Germinal center (tissue), 1 donor: Measurements from ENCODE around the gene CCNJL.

Experiments
- DNase-seq: peaks from one replicate; pipeline ENCODE4 v3.0.0; 2012; ENCODE audit warnings: mixed read lengths, low spot score

The CCNJL gene

GRCh38 chr5:160330212-160330611 lies 17.8 kb upstream of the CCNJL start:
- DNase-seq, result no peak

DNA sequence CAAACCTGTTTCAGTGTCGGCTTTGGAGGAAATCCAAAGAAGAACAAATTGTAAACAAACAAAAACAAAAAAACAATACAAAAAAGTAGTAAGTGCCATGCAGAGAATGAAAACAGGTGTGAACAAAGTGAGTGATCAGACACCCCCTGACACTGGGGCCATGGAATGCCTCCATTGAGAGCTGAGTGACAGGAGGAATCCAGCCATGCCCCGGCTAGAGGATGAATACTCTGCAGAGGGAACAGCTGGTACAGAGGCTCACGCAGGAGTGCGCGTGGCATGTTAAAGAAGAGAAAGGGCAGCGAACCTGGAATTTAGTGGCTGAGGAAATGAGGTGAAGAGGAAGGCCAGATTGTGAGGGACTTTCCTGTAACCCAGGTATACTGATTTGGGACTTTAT lies 15.5 kb upstream of the CCNJL start:
- no peak for DNase-seq

DNA sequence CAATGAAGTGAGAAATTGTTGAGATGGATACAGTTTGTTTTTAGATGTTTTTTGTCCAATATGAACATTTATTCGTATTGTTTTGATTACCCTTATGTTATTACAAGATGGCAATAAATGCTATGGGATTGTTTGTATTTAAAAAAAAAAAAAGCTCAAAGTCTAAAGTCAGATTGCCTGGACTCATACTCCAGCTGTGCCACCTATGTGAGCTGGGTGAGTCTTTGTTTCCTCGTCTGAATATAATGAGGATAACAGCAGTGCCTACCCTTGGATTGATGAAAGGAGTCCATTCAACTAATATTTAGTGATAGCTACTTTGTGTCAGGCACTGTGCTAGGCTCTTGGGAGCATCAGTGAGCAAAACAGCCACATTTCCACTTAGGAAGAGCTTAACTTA lies 14.6 kb upstream of the CCNJL start:
- no peak for DNase-seq

- DNase-seq, result no peak
Observed at GRCh38 chr5:160325716-160326115, 13.4 kb upstream of the CCNJL start.

DNA sequence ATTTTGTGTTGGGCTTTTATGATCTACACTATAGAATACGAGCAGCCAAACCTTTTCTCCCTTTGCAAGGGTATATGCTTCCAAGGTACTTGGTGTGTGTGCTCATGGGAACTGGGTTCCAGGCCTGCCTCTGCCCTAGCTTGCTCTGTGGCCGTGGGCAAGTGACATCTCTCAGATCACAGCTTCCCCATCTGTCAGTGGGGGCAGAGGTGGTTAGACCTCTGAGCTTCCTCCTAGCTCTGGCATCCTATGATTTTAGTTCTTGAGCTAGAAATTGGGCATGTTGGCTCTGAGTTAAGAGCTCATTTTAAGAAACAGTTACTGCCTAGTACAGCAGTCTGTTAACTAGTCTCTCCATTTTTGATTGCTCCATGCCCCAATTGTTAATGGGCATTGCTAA lies 12.5 kb upstream of the CCNJL start:
- no peak for DNase-seq

GRCh38 chr5:160318409-160318808 lies 6.0 kb upstream of the CCNJL start:
- DNase-seq, result no peak

DNA sequence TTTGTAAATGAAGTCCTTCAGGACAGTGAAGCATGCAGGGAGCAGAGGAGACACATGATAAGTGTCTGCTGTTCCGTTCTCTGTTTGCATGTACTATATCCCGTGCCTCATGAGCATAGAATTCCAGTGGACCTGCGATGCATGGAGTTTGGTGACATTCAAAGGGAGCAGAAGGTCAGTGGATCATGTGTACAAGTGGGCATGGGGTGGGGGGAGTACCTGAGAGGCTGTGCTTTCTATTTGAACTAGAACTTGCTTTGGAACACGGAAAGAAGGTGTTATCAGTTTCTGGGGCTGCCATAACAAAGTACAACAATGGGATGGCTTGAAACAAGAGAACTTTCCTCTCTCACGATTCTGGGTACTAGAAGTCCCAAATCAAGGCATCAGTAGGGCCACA lies 5.1 kb upstream of the CCNJL start:
- DNase-seq, result no peak

DNA sequence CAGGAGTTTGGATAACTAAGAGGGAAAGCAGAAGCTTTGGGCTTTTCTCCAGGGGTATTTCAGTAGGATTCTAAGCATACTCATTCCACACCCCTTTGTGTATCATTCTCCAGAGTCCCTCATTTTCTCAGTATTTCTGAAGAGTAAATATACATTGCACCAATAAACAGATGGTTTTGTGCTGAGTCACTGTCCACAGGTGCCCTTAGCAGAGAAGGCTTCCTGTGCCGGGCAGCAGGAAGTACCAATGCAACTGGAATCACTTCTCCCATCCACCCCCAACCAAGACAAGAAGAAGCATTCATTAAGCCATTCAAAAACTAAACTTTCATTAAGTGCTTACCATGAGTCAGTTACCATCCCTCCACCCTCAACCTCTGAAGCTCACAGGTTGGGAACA lies 3.6 kb upstream of the CCNJL start:
- no peak for DNase-seq

DNA sequence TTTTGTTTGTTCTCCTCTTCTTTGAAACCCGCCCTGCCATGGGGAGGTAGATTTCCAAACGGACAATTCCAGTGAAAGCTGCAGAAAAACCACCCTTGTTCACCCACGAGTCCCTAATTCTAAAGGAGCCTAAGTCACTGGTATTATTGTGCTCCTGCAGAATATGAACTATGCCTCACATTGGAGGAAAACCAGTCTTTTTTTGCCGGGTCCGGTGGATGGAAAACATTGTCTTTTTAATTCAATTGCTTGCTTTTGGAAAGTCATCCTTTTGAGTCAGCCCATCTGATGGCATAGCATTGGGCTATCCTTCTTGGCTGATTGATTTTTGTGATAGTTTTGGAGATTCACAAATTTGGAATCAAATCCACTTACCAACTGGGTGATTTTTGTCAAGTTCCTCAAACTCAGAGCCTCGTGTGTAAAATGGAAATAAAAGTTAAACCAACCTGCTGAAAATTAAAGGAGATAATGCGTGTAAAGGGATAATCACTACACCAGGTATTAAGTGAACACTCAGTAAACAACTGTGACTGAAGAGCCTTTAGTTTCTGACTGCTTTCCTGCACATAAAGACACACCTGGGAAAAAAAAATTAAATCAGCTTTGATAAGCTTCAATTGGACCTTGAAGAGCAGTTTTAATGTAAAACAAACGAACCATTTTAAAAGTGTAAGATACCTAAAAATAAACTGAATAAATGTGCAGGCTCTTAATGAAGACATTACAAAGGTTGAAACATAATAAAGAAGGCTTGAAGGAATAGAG lies 780 bp upstream of the CCNJL start:
- no peak for DNase-seq

- no peak for DNase-seq
Observed at GRCh38 chr5:160311491-160312133, 752 bp downstream of the CCNJL start.

DNA sequence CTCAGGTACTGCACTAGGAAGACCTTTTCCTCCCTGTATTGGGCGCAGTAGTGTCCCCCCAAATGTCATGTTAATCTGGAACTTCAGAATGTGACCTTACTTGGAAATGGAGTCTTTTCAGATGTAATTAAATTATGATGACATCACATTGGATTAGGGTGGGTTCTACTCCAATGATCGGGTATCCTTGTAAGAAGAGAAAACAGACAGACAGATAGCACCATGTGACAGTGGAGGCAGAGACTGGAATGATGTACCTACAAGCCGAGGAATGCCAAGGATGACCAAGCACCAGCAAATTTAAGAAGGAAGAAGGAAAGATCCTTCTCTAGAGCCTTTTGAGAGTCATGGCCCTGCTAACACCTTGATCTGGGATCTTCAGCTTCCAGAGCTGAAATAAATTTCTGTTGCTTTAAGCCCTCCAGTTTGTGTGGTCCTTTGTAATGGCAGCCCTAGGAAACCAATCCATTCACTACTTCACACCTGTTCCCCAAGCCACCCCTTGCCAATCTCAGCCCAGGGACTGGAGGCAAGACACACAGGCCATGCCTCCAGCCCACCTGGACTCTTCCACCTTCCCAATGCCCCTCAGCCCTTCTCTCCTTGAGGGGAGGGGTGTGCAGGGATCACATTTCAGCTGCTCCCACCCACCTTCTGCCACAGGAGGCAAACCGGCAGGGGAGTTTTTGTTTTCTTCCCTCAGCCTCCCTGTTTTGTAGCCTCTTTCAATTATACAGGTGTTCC lies 1.6 kb downstream of the CCNJL start:
- DNase-seq, result no peak

- DNase-seq, result no peak
Observed at GRCh38 chr5:160310140-160310539, 2.2 kb downstream of the CCNJL start.

DNA sequence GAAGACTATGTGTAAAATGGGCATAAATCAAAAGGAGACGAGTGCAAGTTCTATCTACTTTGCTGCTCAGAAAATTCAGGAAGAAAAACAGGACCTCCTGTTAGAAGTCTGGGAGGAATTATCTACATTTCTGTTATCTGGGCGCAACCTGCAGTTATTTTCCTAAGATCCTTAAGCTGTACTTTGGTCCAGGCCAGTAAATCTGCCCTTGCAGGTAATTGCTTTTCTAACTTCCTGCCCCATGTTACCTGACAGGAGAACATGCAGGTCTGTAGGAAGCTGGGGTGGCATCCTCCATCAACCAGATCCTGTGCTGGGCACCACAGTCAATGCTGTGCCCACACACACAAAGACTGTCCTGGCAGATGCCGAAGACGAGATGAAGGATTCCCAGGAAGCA lies 5.7 kb downstream of the CCNJL start:
- DNase-seq, result no peak

GRCh38 chr5:160305319-160305718 lies 7.0 kb downstream of the CCNJL start:
- DNase-seq, result no peak

DNA sequence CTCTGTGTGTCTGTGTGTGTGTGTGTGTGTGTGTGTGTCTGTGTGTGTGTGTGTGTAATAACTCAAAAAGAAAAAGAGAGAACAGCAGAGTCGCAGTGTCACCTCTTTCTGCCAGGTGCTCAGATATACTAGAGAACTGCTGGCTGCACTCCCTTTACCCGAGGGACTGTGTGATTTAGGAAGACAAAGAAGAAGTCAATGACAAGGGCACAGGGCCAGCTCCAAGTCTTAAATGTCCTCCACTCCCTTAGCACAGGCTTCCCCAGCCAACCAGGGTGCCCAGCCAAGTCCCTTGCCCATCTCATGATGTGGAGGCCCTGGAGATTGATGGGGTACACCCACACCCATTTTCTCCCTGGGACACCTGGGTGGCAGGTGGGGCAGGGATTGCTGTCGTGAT lies 8.7 kb downstream of the CCNJL start:
- no peak for DNase-seq

GRCh38 chr5:160298189-160298588 lies 14.2 kb downstream of the CCNJL start:
- no peak for DNase-seq

DNA sequence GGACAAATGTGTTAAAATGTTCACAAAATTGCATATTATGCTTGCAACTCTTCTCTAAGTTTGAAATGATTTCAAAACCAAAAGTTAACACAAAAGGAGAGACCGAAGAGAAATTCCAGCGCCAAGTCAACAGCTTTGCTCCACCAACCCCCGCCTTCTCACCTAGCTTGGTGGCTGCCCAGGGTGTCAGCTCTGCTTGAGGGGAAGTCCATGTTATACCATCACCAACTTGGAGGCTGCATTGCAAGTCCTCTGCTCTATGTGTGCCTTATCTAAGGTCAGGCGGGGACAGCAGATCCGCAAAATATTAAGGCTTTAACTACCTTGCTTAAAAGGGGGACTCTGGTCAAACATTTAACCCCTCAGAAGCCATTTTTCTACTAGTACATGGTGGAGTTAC lies 14.6 kb downstream of the CCNJL start:
- DNase-seq, result no peak

DNA sequence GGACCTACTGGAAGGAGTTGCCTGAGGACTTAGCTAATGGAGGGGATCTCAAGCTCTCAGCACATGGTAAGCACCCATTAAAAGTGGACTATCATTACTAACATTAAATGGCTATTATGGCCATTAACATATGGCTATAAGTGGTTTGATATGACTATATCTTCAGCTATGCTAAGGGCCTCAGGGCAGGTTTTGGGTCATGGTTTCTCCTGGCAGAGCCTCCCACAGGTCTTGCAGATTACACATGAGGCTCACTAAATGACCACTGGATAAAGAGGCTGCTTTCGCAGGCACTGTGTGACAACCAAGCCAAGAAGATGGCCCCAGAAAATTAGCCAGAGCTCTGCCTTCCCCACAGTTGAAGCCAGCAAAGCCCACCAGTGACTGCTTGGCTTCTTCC lies 15.4 kb downstream of the CCNJL start:
- DNase-seq, result no peak

DNA sequence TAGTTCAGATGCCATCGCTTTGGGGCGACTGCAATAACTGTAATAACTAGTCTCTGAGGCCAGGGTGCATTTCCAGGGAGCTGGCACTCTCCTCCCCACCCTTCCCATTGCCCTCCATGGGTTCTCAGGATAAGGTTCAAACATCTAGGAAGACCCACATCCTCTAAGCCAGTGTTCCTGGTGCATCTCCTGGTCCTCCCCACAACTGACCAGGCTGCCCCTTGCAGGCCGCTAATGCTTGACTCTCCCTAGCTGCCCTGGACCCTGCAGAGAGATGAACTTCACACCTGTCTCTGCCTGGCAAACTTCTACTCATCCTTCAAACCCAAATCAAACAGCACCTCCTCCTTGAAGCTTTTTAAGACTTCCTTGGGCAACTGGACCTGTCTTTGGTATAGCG lies 15.9 kb downstream of the CCNJL start:
- no peak for DNase-seq

GRCh38 chr5:160293901-160294561 lies 18.3 kb downstream of the CCNJL start:
- no peak for DNase-seq

DNA sequence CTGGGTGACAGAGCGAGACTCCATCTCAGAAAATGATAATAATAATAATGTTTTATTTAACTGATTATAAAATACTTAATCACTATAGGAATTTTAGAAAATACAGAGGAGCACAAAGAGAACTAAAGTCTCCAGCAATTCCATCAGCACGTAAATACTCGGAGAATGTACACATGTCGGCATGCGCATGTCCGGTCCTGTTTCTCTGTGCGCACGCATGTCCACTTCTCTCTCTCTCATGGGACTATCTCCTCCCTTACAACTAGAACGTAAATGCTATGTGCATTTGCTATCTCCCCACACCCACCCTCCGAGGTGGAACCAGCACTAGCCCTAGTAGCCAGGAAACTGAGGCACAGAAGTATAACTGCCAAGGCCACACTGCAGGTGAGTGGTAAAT lies 19.0 kb downstream of the CCNJL start:
- DNase-seq, result no peak

- no peak for DNase-seq
Observed at GRCh38 chr5:160291467-160291866, 20.9 kb downstream of the CCNJL start.

DNA sequence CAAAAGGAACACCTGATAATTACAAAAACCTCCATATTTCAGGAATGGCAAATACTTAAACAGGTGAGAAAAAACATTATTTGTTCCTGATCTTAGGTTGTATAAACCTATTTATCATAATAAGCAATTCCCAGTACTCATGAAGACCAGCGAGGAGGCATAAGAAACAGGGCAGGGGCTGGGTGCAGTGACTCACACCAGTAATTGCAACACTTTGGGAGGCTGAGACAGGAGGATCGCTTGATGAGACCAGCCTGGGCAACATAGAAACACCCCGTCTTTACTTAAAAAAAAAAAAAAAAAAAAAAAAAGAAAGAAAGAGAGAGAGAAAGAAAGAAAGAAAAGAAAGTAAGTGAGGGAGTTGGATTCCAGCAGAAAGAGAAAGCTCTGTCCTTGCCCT lies 21.6 kb downstream of the CCNJL start:
- DNase-seq, result no peak
